ENCODE measurements around the gene AFDN. TPM values are rescaled to one million over a fixed set of nuclear protein-coding genes. Genes with fewer than 3 reads are reported as not detected.

Gene AFDN
- total and polyA plus RNA-seq, 2 experiments from 2014 or later, result 66.9 to 200 TPM

DNA sequence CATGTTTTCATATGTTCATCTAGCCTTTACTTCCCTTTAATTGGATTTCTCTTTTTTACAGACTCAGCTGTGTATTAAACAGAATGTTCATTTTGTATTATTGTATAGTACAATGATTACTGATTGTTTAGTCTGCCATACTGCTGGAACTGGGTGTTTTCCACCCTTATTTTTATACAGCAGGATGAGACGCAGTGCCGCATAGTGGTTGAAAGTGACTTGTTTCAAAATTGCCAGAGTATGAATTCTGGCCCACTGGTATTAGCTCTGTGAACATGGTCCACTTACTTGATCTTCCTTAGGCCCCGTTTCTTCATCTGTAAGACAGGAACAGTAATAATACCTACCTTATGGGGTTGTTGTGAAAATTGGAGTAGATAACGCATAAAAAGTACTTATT is 22.1 kb downstream of the AFDN start:
- H3K27ac Mint-ChIP-seq, result peak overlapping the region; percentile 97
- no peak for DNase-seq (ENCODE audit: low spot score)
- H3K4me3 Mint-ChIP-seq, result peak overlapping the region; percentile 19; the same call in 1 of the 3 replicates
- no peaks in the 10 kb centered on the region for H3K36me3 Mint-ChIP-seq (ENCODE audit: low read depth)
- Histone ChIP-seq H3K27me3 (ENCODE audit: insufficient read depth) (no peaks in the 10 kb centered on the region), H3K4me1 (ENCODE audit: insufficient read depth) (peaks cover 51% of the 10 kb centered on the region), H3K4me3 (no peak overlapping the region), H3K36me3 (ENCODE audit: insufficient read depth) (no peaks in the 10 kb centered on the region), H3F3A (replicated peaks; ENCODE audit: low read depth) (no peaks in the 10 kb centered on the region), H3K79me2 (replicated peaks; ENCODE audit: insufficient read depth) (peaks cover 97% of the 10 kb centered on the region), H4K20me1 (replicated peaks; ENCODE audit: insufficient read depth) (no peaks in the 10 kb centered on the region; the same call in 1 of the 2 replicates), H3K9me2 (ENCODE audit: insufficient read depth) (no peaks in the 10 kb centered on the region), H3K4me2 (no peak overlapping the region), H2AFZ (no peak overlapping the region), H3K27ac (ENCODE audit: low read depth) (peak overlapping the region; percentile 71; the same call in 1 of the 2 replicates)
- TF ChIP-seq NANOG (IDR thresholded peaks at IDR 0.05; ENCODE audit: borderline replicate concordance), result no peak
- TF ChIP-seq, protein P1, sequence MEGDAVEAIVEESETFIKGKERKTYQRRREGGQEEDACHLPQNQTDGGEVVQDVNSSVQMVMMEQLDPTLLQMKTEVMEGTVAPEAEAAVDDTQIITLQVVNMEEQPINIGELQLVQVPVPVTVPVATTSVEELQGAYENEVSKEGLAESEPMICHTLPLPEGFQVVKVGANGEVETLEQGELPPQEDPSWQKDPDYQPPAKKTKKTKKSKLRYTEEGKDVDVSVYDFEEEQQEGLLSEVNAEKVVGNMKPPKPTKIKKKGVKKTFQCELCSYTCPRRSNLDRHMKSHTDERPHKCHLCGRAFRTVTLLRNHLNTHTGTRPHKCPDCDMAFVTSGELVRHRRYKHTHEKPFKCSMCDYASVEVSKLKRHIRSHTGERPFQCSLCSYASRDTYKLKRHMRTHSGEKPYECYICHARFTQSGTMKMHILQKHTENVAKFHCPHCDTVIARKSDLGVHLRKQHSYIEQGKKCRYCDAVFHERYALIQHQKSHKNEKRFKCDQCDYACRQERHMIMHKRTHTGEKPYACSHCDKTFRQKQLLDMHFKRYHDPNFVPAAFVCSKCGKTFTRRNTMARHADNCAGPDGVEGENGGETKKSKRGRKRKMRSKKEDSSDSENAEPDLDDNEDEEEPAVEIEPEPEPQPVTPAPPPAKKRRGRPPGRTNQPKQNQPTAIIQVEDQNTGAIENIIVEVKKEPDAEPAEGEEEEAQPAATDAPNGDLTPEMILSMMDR (conservative IDR thresholded peaks at IDR 0.05; ENCODE audit: low read depth in 2 of 2), result peak in 1 of 2 experiments; percentile 13; a peak in 1 of 4 replicates
- no peak for TF ChIP-seq EZH2 (IDR thresholded peaks at IDR 0.05; ENCODE audit: low read depth, unreplicated experiment)
- H3K4me1 Mint-ChIP-seq, result peaks cover 78% of the 10 kb centered on the region
- H3K27me3 Mint-ChIP-seq (ENCODE audit: insufficient read depth, low read depth, poor library complexity), result no peaks in the 10 kb centered on the region
- no peaks in the 10 kb centered on the region for H3K9me3 Mint-ChIP-seq
- no peak for ATAC-seq

DNA sequence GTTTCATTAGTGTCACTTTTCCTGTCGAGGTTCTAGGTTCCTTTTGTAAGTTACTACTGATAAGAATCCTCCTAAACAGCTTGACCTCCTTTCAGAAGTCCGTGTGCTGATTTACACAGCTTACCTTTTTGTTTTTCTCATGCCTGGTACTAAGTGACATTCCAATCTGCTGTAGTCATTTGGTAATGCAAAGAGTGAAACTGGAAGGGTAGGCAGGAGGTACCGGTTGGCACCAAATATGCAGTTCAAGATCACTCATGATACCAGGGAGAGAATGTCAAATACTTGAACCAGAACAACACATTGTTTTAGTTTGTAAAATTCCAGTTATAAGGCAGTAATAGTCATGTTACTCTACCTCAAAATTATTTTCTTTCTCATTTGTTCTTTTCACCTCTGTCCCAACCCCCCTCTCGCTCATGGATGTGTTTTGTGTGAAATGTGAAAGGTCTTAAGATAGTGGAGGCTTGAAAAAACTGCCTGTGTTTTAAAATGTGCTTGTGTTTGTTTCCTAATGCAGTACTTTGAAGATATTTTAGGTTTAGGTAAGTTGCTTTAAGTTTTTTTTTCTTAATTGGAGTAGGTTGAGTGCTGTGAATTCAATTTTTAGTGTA is 23.2 kb downstream of the AFDN start:
- no peaks in the 10 kb centered on the region for H3K27me3 Mint-ChIP-seq (ENCODE audit: insufficient read depth, low read depth, poor library complexity)
- no peaks in the 10 kb centered on the region for H3K9me3 Mint-ChIP-seq
- no peaks in the 10 kb centered on the region for H3K27me3 ChIP-seq (ENCODE audit: insufficient read depth)
- 0 out of 2 replicates have a peak overlapping the region, but pooled peaks have one; percentile 4 for H3K4me3 ChIP-seq
- H3K9me2 ChIP-seq (ENCODE audit: insufficient read depth), result no peaks in the 10 kb centered on the region
- H3K4me2 ChIP-seq, result peak overlapping the region; percentile 14
- H3K36me3 Mint-ChIP-seq (ENCODE audit: low read depth), result no peaks in the 10 kb centered on the region
- H3K79me2 ChIP-seq (replicated peaks; ENCODE audit: insufficient read depth), result peaks cover 97% of the 10 kb centered on the region
- H3K4me1 ChIP-seq (ENCODE audit: insufficient read depth), result peaks cover 51% of the 10 kb centered on the region
- peak overlapping the region; percentile 97 for H3K27ac Mint-ChIP-seq
- peak overlapping the region; percentile 55 for H3K4me3 Mint-ChIP-seq
- peak overlapping the region; percentile 71 for H3K27ac ChIP-seq (ENCODE audit: low read depth)
- no peaks in the 10 kb centered on the region for H3K36me3 ChIP-seq (ENCODE audit: insufficient read depth)
- no peaks in the 10 kb centered on the region for H3F3A ChIP-seq (replicated peaks; ENCODE audit: low read depth)
- H2AFZ ChIP-seq, result no peak overlapping the region
- TF ChIP-seq POLR2AphosphoS5 (IDR thresholded peaks at IDR 0.05; ENCODE audit: low read depth), result no peak
- TF ChIP-seq ZNF114 (CRISPR knock-in tag; IDR thresholded peaks at IDR 0.05), result no peak
- TF ChIP-seq, protein P2, sequence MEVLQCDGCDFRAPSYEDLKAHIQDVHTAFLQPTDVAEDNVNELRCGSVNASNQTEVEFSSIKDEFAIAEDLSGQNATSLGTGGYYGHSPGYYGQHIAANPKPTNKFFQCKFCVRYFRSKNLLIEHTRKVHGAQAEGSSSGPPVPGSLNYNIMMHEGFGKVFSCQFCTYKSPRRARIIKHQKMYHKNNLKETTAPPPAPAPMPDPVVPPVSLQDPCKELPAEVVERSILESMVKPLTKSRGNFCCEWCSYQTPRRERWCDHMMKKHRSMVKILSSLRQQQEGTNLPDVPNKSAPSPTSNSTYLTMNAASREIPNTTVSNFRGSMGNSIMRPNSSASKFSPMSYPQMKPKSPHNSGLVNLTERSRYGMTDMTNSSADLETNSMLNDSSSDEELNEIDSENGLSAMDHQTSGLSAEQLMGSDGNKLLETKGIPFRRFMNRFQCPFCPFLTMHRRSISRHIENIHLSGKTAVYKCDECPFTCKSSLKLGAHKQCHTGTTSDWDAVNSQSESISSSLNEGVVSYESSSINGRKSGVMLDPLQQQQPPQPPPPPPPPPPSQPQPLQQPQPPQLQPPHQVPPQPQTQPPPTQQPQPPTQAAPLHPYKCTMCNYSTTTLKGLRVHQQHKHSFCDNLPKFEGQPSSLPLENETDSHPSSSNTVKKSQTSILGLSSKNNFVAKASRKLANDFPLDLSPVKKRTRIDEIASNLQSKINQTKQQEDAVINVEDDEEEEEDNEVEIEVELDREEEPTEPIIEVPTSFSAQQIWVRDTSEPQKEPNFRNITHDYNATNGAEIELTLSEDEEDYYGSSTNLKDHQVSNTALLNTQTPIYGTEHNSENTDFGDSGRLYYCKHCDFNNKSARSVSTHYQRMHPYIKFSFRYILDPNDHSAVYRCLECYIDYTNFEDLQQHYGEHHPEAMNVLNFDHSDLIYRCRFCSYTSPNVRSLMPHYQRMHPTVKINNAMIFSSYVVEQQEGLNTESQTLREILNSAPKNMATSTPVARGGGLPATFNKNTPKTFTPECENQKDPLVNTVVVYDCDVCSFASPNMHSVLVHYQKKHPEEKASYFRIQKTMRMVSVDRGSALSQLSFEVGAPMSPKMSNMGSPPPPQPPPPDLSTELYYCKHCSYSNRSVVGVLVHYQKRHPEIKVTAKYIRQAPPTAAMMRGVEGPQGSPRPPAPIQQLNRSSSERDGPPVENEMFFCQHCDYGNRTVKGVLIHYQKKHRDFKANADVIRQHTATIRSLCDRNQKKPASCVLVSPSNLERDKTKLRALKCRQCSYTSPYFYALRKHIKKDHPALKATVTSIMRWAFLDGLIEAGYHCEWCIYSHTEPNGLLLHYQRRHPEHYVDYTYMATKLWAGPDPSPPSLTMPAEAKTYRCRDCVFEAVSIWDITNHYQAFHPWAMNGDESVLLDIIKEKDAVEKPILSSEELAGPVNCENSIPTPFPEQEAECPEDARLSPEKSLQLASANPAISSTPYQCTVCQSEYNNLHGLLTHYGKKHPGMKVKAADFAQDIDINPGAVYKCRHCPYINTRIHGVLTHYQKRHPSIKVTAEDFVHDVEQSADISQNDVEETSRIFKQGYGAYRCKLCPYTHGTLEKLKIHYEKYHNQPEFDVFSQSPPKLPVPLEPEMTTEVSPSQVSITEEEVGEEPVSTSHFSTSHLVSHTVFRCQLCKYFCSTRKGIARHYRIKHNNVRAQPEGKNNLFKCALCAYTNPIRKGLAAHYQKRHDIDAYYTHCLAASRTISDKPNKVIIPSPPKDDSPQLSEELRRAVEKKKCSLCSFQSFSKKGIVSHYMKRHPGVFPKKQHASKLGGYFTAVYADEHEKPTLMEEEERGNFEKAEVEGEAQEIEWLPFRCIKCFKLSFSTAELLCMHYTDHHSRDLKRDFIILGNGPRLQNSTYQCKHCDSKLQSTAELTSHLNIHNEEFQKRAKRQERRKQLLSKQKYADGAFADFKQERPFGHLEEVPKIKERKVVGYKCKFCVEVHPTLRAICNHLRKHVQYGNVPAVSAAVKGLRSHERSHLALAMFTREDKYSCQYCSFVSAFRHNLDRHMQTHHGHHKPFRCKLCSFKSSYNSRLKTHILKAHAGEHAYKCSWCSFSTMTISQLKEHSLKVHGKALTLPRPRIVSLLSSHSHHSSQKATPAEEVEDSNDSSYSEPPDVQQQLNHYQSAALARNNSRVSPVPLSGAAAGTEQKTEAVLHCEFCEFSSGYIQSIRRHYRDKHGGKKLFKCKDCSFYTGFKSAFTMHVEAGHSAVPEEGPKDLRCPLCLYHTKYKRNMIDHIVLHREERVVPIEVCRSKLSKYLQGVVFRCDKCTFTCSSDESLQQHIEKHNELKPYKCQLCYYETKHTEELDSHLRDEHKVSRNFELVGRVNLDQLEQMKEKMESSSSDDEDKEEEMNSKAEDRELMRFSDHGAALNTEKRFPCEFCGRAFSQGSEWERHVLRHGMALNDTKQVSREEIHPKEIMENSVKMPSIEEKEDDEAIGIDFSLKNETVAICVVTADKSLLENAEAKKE (CRISPR knock-in tag; IDR thresholded peaks at IDR 0.05), result 0 out of 2 replicates have a peak, but pooled peaks have one; percentile 43
- no peak for TF ChIP-seq ZNF331 (CRISPR knock-in tag; IDR thresholded peaks at IDR 0.05; ENCODE audit: low read depth)
- TF ChIP-seq, protein P3, sequence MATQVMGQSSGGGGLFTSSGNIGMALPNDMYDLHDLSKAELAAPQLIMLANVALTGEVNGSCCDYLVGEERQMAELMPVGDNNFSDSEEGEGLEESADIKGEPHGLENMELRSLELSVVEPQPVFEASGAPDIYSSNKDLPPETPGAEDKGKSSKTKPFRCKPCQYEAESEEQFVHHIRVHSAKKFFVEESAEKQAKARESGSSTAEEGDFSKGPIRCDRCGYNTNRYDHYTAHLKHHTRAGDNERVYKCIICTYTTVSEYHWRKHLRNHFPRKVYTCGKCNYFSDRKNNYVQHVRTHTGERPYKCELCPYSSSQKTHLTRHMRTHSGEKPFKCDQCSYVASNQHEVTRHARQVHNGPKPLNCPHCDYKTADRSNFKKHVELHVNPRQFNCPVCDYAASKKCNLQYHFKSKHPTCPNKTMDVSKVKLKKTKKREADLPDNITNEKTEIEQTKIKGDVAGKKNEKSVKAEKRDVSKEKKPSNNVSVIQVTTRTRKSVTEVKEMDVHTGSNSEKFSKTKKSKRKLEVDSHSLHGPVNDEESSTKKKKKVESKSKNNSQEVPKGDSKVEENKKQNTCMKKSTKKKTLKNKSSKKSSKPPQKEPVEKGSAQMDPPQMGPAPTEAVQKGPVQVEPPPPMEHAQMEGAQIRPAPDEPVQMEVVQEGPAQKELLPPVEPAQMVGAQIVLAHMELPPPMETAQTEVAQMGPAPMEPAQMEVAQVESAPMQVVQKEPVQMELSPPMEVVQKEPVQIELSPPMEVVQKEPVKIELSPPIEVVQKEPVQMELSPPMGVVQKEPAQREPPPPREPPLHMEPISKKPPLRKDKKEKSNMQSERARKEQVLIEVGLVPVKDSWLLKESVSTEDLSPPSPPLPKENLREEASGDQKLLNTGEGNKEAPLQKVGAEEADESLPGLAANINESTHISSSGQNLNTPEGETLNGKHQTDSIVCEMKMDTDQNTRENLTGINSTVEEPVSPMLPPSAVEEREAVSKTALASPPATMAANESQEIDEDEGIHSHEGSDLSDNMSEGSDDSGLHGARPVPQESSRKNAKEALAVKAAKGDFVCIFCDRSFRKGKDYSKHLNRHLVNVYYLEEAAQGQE (IDR thresholded peaks at IDR 0.05; ENCODE audit: unreplicated experiment), result no peak
- TF ChIP-seq CREB1 (CRISPR knock-in tag; IDR thresholded peaks at IDR 0.05; ENCODE audit: low read depth), result 0 out of 2 replicates have a peak, but pooled peaks have one; percentile 5
- peaks cover 83% of the 10 kb centered on the region for H3K4me1 Mint-ChIP-seq
- DNase-seq (ENCODE audit: low spot score), result peak; percentile 86
- no peaks in the 10 kb centered on the region for H4K20me1 ChIP-seq (replicated peaks; ENCODE audit: insufficient read depth)
- peak; percentile 84 for ATAC-seq
